HG03039 (cell line): ENCODE data around the gene DYRK1A.
"Not testable (repeated sequence)": the region's sequence is repeated elsewhere in the genome, so short reads cannot be mapped to it uniquely, and the experiment has no call there.

Experiments used
- ATAC-seq: cut with Tn5 transposase; IDR thresholded peaks from one replicate; pipeline ENCODE4 v1.9.1; 2021; ENCODE audit warnings: mild to moderate bottlenecking, moderate library complexity; ENCODE audit not compliant: unreplicated experiment

The DYRK1A gene

DNA sequence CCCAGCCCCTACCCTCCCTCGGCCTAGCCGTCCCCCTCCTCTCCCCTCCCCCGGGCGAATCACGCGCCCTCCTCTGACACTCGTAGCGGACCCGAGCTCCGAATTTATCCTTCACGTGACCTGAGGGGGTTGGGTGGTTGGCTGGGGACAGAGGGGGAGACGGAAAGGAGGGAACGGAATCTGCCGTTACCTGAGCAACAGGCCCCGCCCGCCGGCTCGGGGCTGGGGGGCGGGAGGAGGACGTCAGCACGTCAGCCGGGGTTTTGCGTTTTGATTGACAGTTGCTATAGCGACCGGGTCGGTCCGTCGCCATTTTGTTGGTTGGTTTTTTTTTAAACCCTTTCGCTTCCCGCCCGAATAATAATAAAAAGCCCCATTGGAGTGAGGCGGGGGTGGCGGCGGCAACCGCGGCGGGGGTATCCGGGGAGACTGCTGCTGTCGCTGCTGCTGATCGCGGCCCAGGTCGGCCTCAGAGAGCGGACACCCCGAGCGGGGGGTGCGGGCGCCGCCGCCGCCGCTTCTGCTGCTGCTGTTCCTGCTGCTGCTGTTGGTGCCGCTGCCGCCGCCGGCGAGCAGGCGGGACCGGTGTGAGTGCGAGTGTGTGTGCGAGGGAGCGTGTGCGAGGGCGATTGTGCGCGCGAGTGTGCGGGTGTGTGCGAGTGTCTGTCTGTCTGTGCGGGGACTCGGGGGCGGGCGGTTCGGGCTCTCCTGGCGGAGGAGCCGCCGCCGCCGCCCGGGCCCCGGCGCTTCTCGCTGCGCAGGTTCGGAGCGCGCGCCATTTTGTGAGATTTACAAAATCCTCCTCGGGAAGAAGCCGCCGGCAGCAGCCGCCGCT is at the start of gene DYRK1A:
Gene DYRK1A, plus strand, starts transcription at position 292 of the 835 bp plus-strand sequence. CDS start 53,602 bp downstream, outside the sequence.
- peak; percentile 57 for ATAC-seq

- ATAC-seq = no peak
Observed at GRCh38 chr21:37319551-37319950, 47.0 kb upstream of the DYRK1A start.

- ATAC-seq = no peak
Observed at GRCh38 chr21:37322084-37322483, 44.5 kb upstream of the DYRK1A start.

DNA sequence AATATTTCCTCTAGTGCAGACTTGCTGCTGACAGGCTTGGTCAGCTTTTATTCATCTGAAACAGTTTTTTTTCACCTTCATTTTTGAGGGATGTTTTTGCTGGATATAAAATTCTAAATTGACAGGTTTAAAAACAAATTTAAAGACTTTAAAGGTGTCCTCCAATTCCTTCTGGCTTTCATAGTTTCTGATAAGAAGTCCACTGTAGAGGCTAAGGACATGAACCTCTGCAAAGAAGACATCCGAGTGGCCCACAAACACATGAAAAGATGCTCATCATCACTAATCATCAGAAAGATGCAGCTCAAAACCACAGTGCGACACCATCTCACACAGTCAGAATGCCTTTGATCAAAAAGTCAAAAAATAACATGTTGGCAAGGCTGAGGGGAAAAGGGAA is 42.0 kb upstream of the DYRK1A start:
- ATAC-seq = no peak

- ATAC-seq = not testable (repeated sequence)
Observed at GRCh38 chr21:37328147-37328546, 38.4 kb upstream of the DYRK1A start.

- no peak for ATAC-seq
Observed at GRCh38 chr21:37331411-37331810, 35.2 kb upstream of the DYRK1A start.

GRCh38 chr21:37335053-37335452 is 31.5 kb upstream of the DYRK1A start:
- no peak for ATAC-seq

GRCh38 chr21:37337179-37337578 is 29.4 kb upstream of the DYRK1A start:
- ATAC-seq = no peak

GRCh38 chr21:37337831-37338230 is 28.7 kb upstream of the DYRK1A start:
- ATAC-seq = no peak

DNA sequence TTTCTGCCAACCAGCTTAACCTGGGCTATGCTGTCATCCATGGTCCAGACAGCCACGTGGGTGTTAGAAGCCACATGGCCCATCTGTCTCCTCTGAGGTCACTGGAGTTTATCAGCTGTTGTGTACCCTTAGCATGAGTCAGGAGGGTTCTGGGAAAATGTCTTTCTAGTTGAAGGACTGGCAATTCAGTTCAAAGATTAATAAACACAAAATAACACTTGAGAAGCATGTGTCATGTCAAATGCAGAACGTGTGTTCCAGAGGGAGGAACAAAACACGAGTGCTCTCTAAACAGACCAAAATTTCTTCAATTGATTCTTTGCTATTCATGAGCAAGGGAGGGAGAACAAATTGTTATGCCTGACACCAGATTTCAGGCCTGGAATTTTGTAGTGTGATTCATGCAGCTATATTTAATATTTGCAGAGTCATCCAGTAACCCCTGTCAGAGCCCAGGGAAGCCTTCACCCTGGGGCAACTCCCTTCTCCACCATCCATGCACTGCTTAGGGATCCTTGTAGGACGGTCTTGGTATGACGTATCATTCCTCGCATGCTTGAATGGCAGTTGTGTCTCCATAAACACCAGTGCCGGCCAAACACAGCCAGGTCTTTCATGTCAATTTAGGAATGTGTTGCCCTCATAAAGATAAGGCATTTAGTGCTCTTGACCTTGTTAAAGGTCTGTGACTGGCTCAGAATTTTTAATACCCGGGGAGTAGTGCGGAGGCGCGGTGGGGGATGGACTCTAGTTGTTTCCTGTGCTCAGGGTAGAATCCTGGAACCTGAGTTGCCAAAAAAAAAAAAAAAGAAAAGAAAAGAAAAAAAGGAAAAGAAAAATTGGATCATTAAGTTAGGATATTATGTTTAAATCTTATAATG is 27.7 kb upstream of the DYRK1A start:
- ATAC-seq = no peak

- ATAC-seq = no peak
Observed at GRCh38 chr21:37339552-37339939, 27.0 kb upstream of the DYRK1A start.

DNA sequence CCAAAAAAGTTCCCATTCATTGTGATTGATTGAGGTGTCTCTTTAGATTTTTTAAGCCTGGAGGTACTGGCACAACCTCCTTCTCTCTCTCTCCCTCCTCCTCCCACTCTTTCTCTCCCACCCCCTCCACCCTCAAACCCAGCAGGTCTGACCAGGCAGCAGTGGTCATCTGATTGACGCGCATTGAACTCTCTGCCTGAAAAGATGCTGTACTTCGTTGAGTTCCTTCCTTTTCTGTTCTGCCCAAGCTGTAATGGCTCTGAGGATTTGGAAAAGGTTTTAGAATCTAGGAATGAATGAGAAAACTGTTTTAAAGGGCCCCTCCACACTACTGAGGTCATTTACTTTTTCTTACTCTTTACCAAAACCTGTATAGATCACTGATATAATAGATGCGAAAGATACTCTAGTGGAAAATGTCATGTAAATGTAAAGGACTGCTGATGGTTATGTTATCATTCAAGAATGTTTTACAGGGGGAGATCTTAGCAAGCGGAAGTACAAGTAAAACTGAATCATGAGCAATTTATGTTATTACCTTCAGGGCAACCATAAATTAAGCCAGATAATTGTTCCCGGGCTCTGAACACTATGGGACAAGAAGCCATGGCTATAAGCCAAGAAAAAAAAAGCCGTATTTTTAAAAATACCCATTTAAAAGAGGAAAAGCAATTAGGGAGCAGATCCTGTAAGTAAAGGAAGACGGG is 25.2 kb upstream of the DYRK1A start:
- ATAC-seq = no peak

DNA sequence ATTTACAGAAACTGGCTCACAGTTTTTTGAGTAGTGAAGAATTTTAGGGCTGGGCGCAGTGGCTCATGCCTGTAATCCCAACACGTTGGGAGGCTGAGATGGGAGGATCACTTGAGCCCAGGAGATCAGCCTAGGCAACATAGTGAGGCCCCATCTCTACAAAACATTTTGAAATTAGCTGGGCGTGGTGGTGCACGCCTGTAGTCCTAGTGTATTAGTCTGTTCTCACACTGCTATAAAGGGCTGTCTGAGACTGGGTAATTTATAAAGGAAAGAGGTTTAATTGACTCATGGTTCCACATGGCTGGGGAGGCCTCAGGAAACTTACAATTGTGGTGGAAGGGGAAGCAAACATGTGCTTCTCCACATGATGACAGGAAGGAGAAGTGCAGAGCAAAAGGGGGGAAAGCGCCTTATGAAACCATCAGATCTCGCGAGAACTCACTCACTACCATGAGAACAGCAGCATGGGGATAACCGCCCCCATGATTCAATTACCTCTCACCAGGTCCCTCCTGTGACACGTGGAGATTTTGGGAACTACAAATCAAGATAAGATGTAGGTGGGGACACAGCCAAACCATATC is 24.4 kb upstream of the DYRK1A start:
- ATAC-seq = no peak

GRCh38 chr21:37346841-37347430 is 19.6 kb upstream of the DYRK1A start:
- no peak for ATAC-seq

DNA sequence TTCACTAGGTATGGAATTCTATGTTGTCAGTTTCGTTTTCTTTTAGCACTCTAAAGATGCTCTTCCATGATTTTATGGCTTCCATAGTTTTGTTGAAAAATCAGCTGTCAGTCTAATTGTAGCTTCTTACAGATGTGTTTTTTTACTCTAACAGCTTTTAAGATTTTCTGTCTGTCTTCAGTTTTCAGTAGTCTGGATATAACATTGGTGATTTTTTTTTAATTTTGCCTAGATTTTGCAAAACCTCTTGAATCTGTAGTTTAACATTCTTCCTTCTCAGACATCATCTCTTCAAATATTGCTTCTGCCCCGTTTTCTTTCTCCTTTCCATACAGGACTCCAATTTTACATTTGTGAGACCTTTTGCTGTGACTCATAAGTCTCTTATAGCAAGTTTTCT is 17.9 kb upstream of the DYRK1A start:
- no peak for ATAC-seq

GRCh38 chr21:37350472-37350871 is 16.1 kb upstream of the DYRK1A start:
- ATAC-seq = no peak

DNA sequence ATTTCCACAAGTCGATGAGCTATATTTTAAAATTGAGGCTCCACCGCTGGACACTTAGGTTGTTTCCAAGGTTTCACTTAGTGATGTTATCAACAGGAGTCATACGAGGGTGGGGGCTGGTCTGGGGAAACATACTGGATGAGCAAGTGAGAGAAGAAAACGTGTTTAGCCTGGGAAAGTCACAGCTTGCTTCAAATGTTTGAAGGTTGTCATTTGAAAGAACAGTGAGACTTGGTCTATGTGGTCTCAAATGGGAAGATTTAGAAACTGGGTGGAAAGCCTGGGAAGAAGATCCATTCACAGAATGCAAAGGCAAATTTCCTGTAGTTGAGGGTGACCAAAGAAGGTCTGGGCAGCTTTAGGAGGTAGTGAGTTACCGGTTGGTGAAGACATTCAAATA is 9.9 kb upstream of the DYRK1A start:
- ATAC-seq = no peak

DNA sequence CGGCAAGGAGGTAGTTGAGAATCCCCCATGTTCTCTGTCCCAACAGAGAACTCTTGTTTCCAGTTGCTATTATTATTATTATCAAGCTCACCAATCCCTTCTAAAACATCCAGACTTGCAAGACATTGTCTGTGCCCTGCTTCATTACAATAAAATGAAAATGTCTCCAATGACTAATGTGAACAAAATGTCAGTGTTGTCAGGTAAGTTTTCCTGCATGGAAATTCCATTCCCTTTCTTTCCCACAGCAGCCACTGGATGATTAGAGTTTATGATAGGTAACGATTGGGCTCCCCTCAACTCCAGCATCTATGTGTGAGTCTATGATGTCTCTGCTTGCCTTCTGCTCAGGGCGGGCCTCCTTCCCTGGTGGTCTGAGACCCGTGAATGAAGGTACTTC is 8.9 kb upstream of the DYRK1A start:
- ATAC-seq = no peak

GRCh38 chr21:37358397-37358796 is 8.2 kb upstream of the DYRK1A start:
- ATAC-seq = no peak

DNA sequence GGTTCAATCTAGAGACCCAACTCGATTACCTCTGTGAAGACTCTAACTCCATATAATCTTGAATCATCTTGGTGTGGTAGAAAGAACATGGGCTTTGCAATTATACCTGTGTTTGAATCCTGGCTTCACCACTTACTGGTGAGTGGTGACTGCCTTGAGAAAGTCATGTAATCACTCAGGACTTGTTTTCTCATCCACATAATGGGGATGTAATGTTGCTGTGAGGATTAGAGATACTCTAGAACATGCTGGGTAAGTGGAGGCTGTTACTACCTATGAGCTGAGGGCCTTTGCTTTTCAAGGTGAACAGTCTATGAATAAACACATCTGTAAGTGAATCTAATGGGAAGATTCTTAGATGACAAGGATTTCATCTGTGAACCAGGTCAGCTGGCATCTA is 2.6 kb upstream of the DYRK1A start:
- ATAC-seq = no peak

- ATAC-seq = no peak
Observed at GRCh38 chr21:37364722-37365121, 1.9 kb upstream of the DYRK1A start.
